Upper lobe of left lung (tissue), 4 donors: ENCODE data around the gene GLB1L3.

ENCODE experiments used
- CTCF ChIP-seq, 6 experiments: fragments of 450-650 bp in 4 of 6; fragments of 200-600 bp in 2 of 6; sonication (generic) in 2 of 6; IDR thresholded peaks; one replicate each; pipeline ENCODE4 v1.5.1; 2016 to 2019; ENCODE audit warnings: antibody characterized with exemption in 6 of 6
- EP300 ChIP-seq, 4 donors: sonication (generic); formaldehyde crosslinking; IDR thresholded peaks; one replicate each; pipeline ENCODE4 v1.5.1; 2017; ENCODE audit warnings: antibody characterized with exemption in 4 of 4, control low read depth in 2 of 4
- POLR2A ChIP-seq, 4 donors: fragments of 450-650 bp; IDR thresholded peaks; one replicate each; pipeline ENCODE4 v1.5.1; 2016 to 2017; ENCODE audit warnings: antibody characterized with exemption in 4 of 4, mild to moderate bottlenecking in 2 of 4
- POLR2AphosphoS5 ChIP-seq, 2 donors: sonication (generic); formaldehyde crosslinking; IDR thresholded peaks; one replicate each; pipeline ENCODE4 v1.5.1; 2017; ENCODE audit warnings: antibody characterized with exemption in 2 of 2

- TF ChIP-seq CTCF (IDR thresholded peaks at IDR 0.05) (no peak), EP300 (IDR thresholded peaks at IDR 0.05) (no peak), POLR2A (IDR thresholded peaks at IDR 0.05) (no peak), POLR2AphosphoS5 (IDR thresholded peaks at IDR 0.05) (no peak)
Measured at GRCh38 chr11:134229126-134229790, 46.9 kb upstream of the GLB1L3 start.
